HG03025 (cell line): ENCODE measurements around the gene BTLA.
"Not testable (repeated sequence)": the region's sequence is repeated elsewhere in the genome, so short reads cannot be mapped to it uniquely, and the experiment has no call there.

ENCODE experiments used
- ATAC-seq: cut with Tn5 transposase; IDR thresholded peaks from one replicate; pipeline ENCODE4 v1.9.1; 2021; ENCODE audit warnings: mild to moderate bottlenecking, moderate library complexity; ENCODE audit not compliant: unreplicated experiment, low FRiP score

The BTLA gene

GRCh38 chr3:112492124-112492523 lies 7.1 kb downstream of the BTLA start:
- no peak for ATAC-seq

- ATAC-seq, result no peak
These were observed 7.9 kb downstream of the BTLA start for GRCh38 chr3:112491373-112491772.

DNA sequence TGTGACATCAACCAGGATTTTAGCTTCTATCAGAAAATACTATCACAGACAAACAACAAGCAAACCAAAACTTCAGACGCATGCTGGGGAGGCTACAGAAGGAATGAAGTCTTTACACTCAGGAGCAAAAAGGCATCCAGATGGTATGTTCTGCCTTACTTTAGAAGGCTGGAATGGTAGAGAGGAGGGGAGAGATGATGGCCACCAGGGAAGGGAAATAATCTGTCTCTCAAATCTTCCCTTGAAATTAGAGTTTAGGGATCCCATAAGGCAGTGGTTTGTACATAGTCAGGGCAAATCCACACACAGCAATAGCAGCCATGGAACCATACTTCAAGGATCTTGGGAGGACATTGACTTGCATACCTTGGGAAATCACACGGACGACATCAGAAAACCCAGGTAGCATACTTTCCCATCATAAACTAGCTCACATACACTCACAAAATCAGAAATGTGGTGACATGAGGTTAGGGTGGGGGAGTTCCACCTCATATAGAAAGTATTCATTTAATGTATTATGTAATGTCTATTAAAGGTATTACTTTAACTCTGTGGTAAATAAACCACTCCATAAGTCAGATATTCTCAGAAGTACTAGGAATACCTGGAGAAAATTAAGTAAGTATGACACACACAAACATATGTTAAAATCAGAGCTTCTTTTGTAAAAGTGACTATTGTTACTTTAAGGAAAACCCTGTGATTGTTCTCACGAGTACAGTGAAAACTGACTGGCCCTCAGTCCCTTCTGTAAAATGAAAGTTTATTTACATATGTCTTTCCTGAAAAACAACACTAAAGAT lies 9.4 kb downstream of the BTLA start:
- no peak for ATAC-seq

GRCh38 chr3:112486811-112487505 lies 12.3 kb downstream of the BTLA start:
- ATAC-seq, result no peak

DNA sequence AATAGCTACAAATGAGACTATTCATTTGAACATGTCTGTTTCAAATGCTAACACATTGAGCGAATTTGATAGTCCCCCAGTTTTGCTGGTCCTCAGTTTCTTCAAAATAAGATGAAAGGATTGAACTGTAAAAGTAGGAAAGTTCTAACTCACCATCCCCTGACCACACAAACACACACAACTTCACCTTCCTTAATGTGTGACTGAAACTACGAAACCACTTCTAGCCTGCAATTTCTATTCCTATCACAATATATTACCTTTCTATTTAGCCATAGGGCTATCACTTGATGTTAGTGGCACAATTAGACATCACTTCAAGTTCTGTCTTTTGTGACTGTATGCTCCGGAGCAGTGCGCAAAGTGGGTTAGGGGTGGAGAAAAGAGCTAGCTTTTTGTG lies 14.9 kb downstream of the BTLA start:
- no peak for ATAC-seq

- no peak for ATAC-seq
These were observed 16.6 kb downstream of the BTLA start for GRCh38 chr3:112482675-112483074.

GRCh38 chr3:112481302-112481721 lies 18.0 kb downstream of the BTLA start:
- no peak for ATAC-seq

- ATAC-seq, result no peak
These were observed 21.4 kb downstream of the BTLA start for GRCh38 chr3:112477891-112478290.

DNA sequence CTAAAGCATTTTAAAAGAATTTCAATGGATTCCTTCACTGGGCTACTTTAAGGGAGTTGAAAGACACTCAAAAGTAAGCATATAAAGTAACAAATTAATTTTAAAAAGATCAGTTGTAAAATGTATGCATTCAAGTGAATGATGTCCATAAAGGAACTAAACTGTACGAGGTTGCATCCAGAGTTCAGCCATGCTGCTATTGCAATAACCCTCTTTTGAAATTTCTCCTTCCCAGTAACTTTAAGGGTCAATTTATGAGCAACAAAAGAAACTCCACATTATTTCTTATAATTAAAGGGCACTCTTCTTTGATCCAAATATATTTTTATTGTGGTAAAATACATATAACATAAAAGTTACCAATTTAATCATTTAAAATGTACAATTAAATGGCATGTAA lies 22.9 kb downstream of the BTLA start:
- ATAC-seq, result no peak

- ATAC-seq, result no peak
These were observed 24.5 kb downstream of the BTLA start for GRCh38 chr3:112474796-112475195.

DNA sequence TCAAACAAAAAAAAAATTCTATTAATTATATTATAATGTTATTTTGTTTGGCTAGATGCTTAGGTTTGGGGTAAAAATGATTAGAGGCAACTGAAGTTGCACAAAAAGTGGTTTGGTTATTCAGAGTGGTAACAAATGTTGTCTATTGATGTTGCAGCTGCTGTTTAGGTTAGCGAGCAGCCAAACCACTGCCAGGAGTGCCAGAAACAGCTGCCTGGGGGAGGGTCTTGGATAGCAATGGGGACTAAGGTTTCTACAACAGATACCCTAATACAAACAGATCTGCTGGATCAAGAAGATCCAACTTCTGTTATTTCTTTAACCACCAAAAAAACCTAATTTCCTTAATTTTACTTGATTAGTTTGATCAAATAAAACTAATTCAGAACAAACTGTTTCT lies 26.6 kb downstream of the BTLA start:
- no peak for ATAC-seq

DNA sequence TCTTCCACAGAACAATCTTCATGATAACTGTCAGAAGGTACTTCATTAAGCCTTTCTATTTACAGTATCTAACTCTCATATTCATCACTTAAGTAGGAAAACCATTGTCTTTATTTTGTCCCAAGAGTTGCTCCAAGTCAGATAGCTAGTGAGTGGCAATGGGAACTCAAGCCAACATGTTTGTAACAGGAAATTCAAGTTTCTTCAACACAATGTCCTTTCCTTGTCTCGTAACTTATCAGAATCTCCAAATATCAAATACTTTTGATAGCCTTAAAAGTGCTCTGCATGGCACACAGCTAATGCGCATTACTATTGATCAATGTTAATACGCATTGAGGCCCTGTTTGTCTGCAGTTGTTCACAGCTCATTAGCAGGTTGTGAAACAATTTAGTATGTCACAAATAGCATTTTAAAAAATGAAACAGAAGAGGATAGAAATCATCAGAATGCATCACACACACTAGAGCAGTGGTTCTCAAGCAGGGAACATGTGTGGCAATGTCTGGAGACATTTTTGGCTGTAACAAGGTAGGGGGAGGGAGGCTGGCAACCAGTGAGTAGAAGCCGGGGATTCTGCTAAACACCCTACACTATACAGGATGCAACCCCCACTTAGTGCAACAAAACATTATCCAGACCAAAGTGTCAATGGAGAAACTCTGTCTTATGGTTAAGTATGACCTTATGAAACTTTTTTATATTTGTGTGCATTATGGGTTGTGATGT lies 27.5 kb downstream of the BTLA start:
- no peak for ATAC-seq

- no peak for ATAC-seq
These were observed 28.5 kb downstream of the BTLA start for GRCh38 chr3:112470788-112471187.

DNA sequence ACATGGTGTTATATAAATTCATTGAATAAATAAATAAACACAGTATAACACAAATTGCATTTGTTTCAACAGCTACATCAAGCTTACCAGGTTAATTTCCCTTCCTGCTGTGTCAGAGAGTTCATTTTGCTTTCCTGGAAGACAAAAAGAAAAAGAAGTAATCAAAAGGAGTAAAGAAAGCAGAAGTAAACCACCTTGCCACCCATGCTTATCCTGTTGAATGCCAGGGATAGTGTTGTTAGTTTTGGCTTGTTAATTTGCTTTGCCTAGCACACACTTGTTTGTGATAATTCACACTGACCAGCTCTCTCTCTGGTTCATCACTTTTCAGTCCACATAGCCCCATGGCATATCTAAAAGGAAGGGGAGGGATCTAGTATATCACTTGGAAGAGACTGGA lies 29.6 kb downstream of the BTLA start:
- no peak for ATAC-seq

DNA sequence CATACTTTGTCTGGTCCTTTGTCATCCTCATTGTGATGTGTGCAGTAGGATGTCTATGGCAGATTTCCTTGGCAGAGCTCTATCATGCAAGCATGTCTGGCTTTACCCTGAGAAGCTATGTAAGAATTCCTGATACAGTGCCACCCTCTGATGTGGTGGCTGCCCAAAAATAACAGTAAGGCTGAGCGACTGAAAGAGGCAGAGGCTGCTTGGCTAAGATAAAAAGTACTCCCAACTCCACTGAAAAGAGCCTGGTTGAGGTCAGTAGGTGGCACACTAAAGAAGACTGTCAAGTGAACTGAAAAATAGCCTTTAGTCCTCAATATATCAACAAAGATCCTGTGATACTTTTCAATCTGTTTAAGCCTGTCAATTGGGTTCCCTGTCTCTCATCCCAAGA lies 31.7 kb downstream of the BTLA start:
- no peak for ATAC-seq

GRCh38 chr3:112466020-112466419 lies 33.3 kb downstream of the BTLA start:
- no peak for ATAC-seq

DNA sequence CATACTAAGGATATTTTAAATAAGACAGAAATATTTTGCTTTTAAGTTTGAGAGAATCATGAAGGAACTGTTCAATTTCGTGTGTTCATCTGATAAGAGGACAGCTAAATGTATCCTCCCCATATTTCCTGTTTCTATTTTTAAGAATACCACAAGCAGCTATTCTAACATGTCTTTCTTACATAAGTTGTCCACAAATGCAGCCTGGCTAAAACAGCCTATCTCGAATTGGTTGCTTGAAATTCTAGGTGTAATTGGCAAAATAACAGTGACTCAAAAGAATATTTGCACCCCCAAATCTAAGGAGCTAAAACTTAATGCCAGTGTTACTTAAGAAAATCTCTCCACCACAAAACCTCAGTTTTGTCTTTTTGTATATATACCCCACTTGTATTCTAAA lies 35.0 kb downstream of the BTLA start:
- ATAC-seq, result no peak

GRCh38 chr3:112463250-112463649 lies 36.0 kb downstream of the BTLA start:
- ATAC-seq, result no peak

- not testable (repeated sequence) for ATAC-seq
These were observed 37.5 kb downstream of the BTLA start for GRCh38 chr3:112461787-112462186.

- no peak for ATAC-seq
These were observed 38.6 kb downstream of the BTLA start for GRCh38 chr3:112460519-112461195.

GRCh38 chr3:112459750-112460149 lies 39.5 kb downstream of the BTLA start:
- no peak for ATAC-seq
